HG02884 (cell line): ENCODE measurements around the gene SLC39A11.
A peak's percentile ranks its signal among the peaks of the same experiment; 100 is the strongest.
"Not testable (repeated sequence)": the region's sequence is repeated elsewhere in the genome, so short reads cannot be mapped to it uniquely, and the experiment has no call there.

ENCODE experiments used
- ATAC-seq: cut with Tn5 transposase; IDR thresholded peaks from one replicate; pipeline ENCODE4 v1.9.1; 2021; ENCODE audit warnings: mild to moderate bottlenecking, moderate library complexity; ENCODE audit not compliant: unreplicated experiment

The SLC39A11 gene

DNA sequence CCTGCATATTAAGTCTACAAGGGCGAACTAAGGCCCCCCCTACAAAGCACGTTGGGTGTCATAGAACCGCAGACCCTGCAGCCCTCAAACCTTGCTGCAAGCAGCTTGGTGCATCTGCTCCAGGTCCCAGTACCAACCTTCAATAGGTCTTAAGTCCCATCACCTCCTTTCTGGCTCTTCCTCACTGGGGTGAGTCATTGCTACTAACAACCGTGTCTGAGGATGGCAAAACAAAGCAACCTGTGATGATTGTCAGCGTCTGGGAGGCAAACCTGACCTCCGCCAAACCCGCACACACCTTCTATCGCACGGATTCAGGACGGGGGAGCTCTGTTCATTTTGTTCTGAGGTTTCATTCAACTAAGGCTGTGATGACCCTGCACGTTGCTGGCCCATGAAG, 138.9 kb downstream of the SLC39A11 start:
- ATAC-seq, result no peak

GRCh38 chr17:72952641-72953315, 139.7 kb downstream of the SLC39A11 start:
- ATAC-seq, result no peak

- ATAC-seq, result no peak
Observed at GRCh38 chr17:72952220-72952619, 140.3 kb downstream of the SLC39A11 start.

DNA sequence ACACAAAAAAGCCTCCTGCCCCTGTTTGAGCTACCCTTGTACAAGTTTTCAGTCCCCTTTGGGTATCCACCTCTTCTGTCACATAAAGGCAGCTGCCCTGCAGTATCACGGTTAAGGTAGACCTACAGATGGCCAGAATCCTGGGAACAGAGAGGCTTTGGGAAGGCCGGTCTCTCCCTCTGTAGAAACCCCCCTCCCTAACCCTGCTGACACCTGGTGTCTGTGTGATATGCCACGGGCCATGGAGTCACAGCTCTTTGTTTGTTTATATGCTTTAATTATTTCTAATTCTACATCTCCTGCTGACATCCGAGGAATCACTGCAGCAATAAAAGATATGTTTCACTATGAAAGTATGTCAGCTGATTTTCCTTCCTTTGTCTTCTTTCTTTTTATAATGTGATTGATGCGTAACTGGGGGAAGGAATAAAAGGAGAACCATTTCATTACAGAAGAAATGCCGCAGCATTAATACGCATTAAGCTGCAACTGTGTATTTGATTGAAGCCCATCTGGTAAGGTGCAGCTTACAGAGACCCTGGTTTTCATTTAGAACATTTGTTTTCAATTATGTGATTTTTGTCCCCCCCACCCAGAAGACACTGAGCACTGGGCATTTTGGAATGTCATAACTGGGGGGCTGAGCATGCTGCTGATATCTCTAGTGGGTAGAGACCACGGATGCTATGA, 142.1 kb downstream of the SLC39A11 start:
- ATAC-seq, result no peak

- ATAC-seq, result no peak
Observed at GRCh38 chr17:72948115-72948514, 144.4 kb downstream of the SLC39A11 start.

GRCh38 chr17:72947475-72947874, 145.0 kb downstream of the SLC39A11 start:
- no peak for ATAC-seq

- no peak for ATAC-seq
Observed at GRCh38 chr17:72946696-72947095, 145.8 kb downstream of the SLC39A11 start.

GRCh38 chr17:72946156-72946555, 146.3 kb downstream of the SLC39A11 start:
- ATAC-seq, result no peak

GRCh38 chr17:72945473-72945872, 147.0 kb downstream of the SLC39A11 start:
- no peak for ATAC-seq

DNA sequence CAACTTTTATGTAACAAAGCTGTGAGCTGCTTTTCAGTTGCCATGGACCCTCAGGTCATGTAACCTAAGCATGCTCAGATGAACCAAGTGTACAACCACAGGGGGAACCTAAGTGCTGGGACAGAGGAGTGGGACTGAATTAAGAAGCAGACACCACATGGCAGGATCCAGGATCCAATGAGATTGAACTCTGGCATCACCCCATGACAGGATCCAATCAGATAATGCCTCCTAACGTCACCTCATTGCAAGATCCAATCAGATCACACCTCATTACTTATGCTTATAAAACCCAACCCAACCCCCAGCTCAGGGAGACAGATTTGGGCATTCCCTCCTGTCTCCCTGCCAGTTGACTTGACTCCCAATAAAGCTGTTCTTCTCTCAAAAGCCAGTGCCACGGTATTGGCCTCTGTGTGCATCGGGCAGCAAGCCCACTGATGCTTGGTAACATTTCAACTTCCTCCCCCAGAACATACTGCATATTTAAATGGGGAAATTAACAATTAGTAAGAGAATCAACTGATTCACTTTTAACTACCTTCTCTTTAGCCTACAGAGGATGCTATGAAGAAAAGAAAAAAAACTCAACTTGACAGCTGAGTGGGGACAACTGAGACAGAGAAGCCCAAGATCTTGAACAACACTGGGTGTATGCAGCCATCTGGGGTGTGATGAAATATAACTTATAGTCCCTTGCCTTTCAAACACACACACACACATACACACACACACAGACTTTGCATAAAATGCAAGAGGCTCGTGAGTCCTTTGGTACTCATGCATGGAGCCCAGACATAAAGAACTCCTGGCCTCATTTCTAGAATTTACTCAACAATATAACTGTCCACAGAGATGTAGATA, 148.4 kb downstream of the SLC39A11 start:
- ATAC-seq, result no peak

DNA sequence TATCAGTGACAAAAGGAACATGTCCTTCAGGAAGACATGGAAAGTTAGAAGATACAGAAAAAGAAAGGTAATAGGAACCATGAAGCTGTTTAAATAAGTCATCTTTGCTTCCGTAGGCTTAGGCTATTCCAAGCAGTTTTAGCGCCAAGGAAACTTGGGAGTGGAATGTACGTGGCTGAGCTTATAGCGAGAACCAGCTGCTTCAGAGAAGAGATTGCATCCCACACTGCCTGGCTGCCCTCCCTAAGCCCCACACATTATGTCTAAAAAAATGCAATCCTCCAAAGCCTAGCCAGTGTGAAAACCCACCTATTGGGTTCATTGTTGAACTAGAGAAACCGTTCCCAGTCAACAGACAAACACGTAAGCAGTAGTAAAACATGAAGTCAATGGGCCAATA, 149.9 kb downstream of the SLC39A11 start:
- ATAC-seq, result no peak

- ATAC-seq, result no peak
Observed at GRCh38 chr17:72940496-72940895, 152.0 kb downstream of the SLC39A11 start.

DNA sequence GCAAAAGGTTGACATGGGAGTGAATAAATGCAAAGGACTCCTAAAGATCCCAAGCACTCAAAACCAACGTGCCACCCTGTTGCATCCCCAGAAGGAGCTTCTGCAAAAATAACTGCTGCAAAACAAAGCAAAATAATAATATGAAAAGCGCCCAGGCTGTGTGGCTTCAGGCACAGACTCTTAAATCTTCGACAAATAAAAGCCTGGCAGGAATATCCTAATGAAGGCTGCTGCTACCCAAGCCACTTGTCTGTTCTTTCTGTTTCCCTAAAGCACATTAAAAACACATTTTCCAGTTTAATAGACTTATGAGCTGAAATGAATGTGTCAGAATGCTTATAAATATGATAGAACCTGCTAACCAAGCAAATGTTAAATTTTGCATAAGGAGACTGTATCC, 154.0 kb downstream of the SLC39A11 start:
- ATAC-seq, result no peak

DNA sequence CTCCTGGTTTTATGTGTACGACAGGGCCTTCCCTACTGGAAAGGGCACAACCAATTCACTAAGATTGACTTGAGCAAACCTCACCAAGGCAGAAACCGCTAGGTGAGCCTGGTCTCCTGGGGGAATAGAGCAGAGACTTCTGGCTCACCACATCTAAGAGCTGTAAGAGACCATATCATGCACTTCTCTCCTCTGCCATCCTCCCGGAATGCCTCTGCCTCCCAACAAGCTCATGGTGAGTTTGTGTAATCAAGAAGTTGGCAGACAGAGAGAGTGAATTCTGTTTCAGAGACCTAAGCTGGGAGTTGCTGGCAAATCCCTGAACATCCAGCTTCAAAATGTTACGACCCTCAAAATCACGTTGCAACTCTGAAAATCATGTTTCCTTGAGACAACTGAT, 154.8 kb downstream of the SLC39A11 start:
- ATAC-seq, result no peak

DNA sequence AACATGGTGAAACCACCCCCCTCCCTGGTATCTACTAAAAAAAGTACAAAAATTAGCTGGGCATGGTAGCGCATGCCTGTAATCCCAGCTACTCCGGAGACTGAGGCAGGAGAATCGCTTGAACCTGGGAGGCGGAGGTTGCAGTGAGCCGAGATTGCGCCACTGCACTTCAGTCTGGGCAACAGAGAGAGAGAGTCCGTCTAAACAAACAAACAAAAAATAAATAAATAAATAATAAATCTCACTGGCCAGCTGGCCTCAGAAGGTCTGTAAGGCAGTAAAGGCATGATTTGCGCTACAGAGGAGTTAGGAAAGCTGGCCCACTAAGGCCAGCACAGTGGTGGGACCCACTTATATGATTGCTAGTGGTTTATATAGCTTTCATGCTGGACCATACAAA, 155.2 kb downstream of the SLC39A11 start:
- not testable (repeated sequence) for ATAC-seq

- ATAC-seq, result no peak
Observed at GRCh38 chr17:72935984-72936383, 156.5 kb downstream of the SLC39A11 start.

DNA sequence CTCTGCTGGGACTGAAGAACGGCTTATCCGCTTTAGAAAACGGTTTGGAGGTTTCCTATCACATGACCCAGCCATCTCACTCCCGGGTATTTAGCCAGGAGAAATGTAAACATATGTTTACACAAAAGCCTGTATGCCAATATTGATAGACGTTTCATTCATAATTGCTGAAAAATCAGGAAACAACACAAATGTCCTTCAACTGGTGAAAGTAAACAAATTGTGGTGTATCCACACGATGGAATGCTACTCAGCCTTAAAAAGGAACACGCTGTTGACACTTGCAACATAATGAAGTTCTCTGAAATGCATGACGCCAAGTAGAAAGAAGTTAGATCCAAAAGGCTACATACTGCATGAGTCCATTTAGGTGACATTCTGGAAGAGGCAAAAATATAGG, 157.6 kb downstream of the SLC39A11 start:
- no peak for ATAC-seq

DNA sequence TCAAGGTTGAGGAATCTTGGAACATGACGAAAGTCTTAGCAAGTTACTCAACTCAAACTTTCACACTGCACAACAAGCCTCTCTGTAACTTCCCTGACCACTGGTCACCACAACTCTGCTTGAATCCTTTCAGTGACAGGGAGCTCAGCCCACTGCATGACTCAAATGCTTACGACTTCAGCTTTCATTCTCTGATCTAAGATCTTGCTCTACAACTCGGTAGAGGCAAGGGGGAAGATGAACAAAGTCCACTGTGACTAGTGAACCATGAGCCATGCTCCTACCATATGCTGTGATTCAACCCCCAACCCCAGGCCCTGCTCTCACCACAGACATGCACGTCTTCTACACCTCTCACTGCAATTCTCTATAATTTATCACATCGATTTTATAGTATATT, 160.9 kb downstream of the SLC39A11 start:
- no peak for ATAC-seq

- peak; percentile 79 for ATAC-seq
Observed at GRCh38 chr17:72931163-72931562, 161.3 kb downstream of the SLC39A11 start.

DNA sequence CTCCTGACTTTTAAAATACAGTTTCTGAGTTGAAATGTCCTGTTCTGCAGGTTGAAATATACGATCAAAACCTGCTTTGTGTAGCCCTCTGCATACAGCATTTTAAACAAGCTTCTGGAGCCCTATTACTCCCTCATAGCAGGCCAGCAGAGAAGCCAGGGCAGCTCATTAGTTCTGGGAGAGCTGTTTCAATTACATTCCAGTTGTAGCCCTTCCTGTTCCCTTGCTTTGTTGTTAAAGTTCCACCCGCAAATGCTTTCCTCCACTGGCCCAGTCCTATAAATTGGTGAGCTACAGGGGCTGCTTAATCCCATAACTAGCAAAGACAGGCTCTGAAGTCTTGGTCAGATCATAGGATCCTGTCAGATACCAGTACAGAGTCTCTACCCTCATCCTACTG, 162.5 kb downstream of the SLC39A11 start:
- ATAC-seq, result no peak

DNA sequence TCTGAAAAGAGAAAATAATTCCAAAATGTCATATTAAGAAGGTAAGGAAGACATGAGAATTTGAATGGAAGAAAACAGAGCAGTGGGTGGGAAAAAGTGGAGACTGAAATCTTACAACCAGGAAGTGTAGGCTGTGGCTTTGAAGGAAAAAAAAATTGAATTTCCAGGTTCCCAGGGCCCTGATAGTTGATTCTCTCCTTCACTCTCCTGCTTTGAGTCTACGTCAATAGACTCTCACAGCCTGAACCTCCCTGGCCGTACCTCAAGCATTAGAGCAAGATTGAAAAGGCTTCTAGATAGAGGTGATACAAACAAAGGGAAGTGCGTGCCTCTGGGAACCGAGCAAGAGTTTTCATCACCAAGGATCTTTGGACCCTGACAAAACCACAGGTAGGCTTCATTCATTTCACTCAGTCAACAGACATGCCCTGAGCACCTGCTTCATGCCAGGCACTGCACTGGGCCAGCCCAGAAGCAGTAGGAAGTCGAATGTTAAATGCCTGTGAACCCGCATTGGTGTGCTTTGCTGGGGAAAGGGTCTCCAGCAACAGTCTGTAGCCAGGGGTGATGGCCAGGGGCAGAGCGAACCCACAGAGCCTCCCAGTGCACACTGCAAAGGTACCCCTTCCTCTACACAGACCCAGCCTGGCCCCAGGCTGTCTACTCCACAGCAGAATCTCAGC, 163.9 kb downstream of the SLC39A11 start:
- no peak for ATAC-seq
